Progenitor cell of endocrine pancreas (in vitro differentiated cells): ENCODE measurements around the gene CDC42BPB. TPM values are rescaled to one million over a fixed set of nuclear protein-coding genes. Genes with fewer than 3 reads are reported as not detected.
A peak's percentile ranks its signal among the peaks of the same experiment; 100 is the strongest.

ENCODE experiments used
- DNase-seq: peaks from one replicate; pipeline ENCODE4 v3.0.0; 2021; ENCODE audit warnings: low spot score; ENCODE audit not compliant: unreplicated experiment
- H3K27ac Mint-ChIP-seq: 2 replicates; pipeline ENCODE4 v1.8.0; 2021; ENCODE audit warnings: mild to moderate bottlenecking, moderate library complexity, mixed read lengths
- H3K27me3 Mint-ChIP-seq: 2 replicates; pipeline ENCODE4 v1.8.0; 2021; ENCODE audit warnings: mixed read lengths
- H3K36me3 Mint-ChIP-seq: 2 replicates; pipeline ENCODE4 v1.8.0; 2022; ENCODE audit warnings: mixed read lengths; ENCODE audit not compliant: insufficient read depth
- H3K4me1 Mint-ChIP-seq: 2 replicates; pipeline ENCODE4 v1.8.0; 2021; ENCODE audit warnings: low read depth, mixed read lengths
- H3K4me3 Mint-ChIP-seq: 2 replicates; pipeline ENCODE4 v1.8.0; 2021; ENCODE audit warnings: low read depth, mild to moderate bottlenecking, moderate library complexity, mixed read lengths
- H3K9me3 Mint-ChIP-seq: 2 replicates; pipeline ENCODE4 v1.8.0; 2021; ENCODE audit warnings: low read depth, mixed read lengths
- CTCF ChIP-seq: fragments of 200-600 bp; sonication (generic); IDR thresholded peaks from one replicate; pipeline ENCODE4 v1.5.0; 2021; ENCODE audit warnings: antibody characterized with exemption, mild to moderate bottlenecking; ENCODE audit not compliant: unreplicated experiment
- total RNA-seq: library from RNA; stranded (reverse); gene quantifications from 2 replicates; pipeline ENCODE4 v1.2.1, GENCODE V29; 2021

CDC42BPB gene
- total RNA-seq, 1 donor from 2014 or later: 105 TPM

GRCh38 chr14:102903889-102904512 is 153.3 kb downstream of the CDC42BPB start:
- Mint-ChIP-seq H3K27me3 (no peaks in the 10 kb centered on the region), H3K9me3 (no peaks in the 10 kb centered on the region), H3K4me3 (no peak overlapping the region), H3K27ac (no peak overlapping the region), H3K4me1 (no peaks in the 10 kb centered on the region), H3K36me3 (peaks cover 24% of the 10 kb centered on the region)
- no peak for TF ChIP-seq CTCF
- no peak for DNase-seq

DNA sequence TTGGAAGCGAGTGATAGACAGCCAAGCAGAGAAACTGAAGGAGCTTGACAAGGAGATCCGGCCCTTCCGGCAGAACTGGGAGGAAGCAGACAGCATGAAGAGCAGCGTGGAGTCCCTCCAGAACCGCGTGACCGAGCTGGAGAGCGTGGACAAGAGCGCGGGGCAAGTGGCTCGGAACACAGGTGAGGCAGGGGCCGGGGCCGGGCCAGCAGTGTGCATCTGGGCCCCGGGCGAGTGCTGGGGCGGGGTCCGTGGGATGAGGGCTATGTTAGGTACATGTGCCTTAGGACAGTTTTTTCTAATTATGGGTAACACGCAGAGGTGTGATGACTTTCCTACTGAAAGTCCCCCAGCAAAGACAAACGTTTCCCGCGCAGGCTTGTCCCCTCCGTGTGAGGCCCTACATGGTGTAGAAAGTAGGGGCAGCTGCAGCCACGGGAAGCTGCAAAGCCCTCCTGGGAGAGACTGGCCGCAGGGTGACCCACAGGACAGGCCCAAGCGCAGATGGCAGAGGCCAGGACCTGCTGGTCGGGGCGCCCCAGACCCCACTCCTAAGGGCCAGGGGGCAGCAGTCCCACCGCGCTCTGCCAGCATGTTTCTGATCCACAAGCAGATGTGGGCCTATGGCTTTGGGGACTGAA is 154.0 kb downstream of the CDC42BPB start:
- H3K4me1 Mint-ChIP-seq: no peaks in the 10 kb centered on the region

DNA sequence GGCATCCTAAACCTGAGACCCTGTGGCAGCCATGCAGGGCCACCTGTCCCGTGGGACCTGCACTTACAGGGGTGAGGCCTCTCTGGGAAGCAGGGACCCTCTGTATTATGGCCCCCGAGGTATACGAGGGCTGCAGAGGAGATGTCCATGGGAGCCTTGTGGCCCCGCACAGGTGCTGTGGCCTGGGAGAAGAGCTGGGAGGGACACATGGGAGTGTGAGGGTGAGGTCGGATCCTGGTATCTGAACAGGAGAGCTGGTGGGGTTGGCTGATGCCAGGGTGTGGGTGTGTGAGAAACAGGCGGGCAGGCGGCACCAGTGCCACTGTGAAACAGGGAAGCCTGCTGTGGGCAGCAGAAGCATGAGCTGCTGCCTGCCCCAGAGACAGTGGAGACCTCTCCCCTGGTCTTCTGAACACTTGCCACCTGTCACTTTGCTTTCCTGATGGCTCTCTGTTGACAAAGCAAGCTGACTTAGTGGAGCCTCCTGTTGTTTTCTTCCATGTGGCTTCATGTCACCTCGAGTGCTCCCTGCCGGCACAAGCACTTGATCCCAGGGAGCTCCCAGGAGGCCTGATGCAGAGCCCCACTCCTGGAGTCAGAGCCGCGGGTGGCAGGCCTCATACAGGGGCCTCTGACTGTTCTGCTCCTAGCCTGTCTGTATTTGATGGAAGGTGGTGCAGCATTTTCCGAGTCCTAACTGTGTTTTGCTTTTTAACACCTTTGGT is 154.7 kb downstream of the CDC42BPB start:
- TF ChIP-seq CTCF: no peak
- Mint-ChIP-seq H3K4me3 (no peak overlapping the region), H3K4me1 (no peaks in the 10 kb centered on the region), H3K36me3 (peaks cover 25% of the 10 kb centered on the region), H3K27ac (peak overlapping the region; percentile 71), H3K9me3 (no peaks in the 10 kb centered on the region), H3K27me3 (no peaks in the 10 kb centered on the region)
- no peak for DNase-seq

More for the DNA sequence above, 154.0 kb downstream of the CDC42BPB start:
- Mint-ChIP-seq H3K9me3 (no peaks in the 10 kb centered on the region), H3K36me3 (peaks cover 27% of the 10 kb centered on the region), H3K27ac (peak overlapping the region; percentile 71), H3K27me3 (no peaks in the 10 kb centered on the region), H3K4me3 (no peak overlapping the region)
- DNase-seq: no peak
- TF ChIP-seq CTCF: no peak

DNA sequence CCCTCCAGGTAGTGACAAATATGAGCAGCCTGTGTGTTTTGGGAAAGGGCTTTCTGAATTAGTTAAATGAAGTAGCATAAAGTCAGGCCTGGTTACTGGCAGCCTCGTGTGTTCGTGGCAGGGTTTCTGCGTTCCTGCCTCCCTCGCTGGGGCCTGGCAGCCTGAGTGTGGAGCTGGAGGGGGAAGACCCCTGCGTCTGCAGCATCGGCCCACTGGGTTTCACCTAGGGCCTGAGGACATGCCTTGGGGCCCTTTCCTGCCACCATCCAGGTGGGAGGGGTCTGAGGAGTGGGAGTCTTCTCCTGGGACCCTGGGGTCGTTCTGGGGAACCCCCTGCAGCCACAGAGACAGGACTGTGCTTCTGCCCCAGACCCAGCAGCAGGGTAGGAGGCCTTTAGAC is 155.3 kb downstream of the CDC42BPB start:
- DNase-seq: no peak
- no peaks in the 10 kb centered on the region for H3K4me1 Mint-ChIP-seq
- H3K36me3 Mint-ChIP-seq: peaks cover 25% of the 10 kb centered on the region
- H3K27me3 Mint-ChIP-seq: no peaks in the 10 kb centered on the region
- no peak overlapping the region for H3K4me3 Mint-ChIP-seq
- H3K9me3 Mint-ChIP-seq: no peaks in the 10 kb centered on the region
- no peak for TF ChIP-seq CTCF
- no peak overlapping the region for H3K27ac Mint-ChIP-seq

GRCh38 chr14:102901633-102902032 is 155.7 kb downstream of the CDC42BPB start:
- no peaks in the 10 kb centered on the region for H3K9me3 Mint-ChIP-seq
- H3K36me3 Mint-ChIP-seq: peaks cover 23% of the 10 kb centered on the region
- no peak overlapping the region for H3K4me3 Mint-ChIP-seq
- no peaks in the 10 kb centered on the region for H3K4me1 Mint-ChIP-seq
- no peak overlapping the region for H3K27ac Mint-ChIP-seq
- DNase-seq: no peak
- no peaks in the 10 kb centered on the region for H3K27me3 Mint-ChIP-seq
- no peak for TF ChIP-seq CTCF
